ENCODE data around the gene NRDC. TPM values are rescaled to one million over a fixed set of nuclear protein-coding genes. Genes with fewer than 3 reads are reported as not detected.

Gene NRDC
- total and polyA plus RNA-seq, 9 donors: 46.1 to 121 (median 88.3) TPM

- Histone ChIP-seq H3K36me3 (no peaks in the 10 kb centered on the region), H3K9me3 (no peaks in the 10 kb centered on the region), H3K27me3 (no peaks in the 10 kb centered on the region), H3K4me3 (no peak overlapping the region), H3K27ac (no peak overlapping the region), H3K4me1 (ENCODE audit: insufficient read depth) (no peaks in the 10 kb centered on the region)
- TF ChIP-seq CTCF (IDR thresholded peaks at IDR 0.05) (no peak), POLR2A (IDR thresholded peaks at IDR 0.05) (no peak), EP300 (IDR thresholded peaks at IDR 0.05) (no peak)
- 84 to 93% (median 89%) methylated on average over 2 of the region's 2 CpGs for WGBS, 3 donors
- intact Hi-C loops (cut with DNase I): no loop called here
- no peak for DNase-seq
These were observed 122.2 kb downstream of the NRDC start for GRCh38 chr1:51756290-51756689.

- Histone ChIP-seq H3K4me1 (ENCODE audit: insufficient read depth) (no peaks in the 10 kb centered on the region), H3K27me3 (no peaks in the 10 kb centered on the region), H3K27ac (no peak overlapping the region), H3K4me3 (no peak overlapping the region), H3K36me3 (no peaks in the 10 kb centered on the region), H3K9me3 (no peaks in the 10 kb centered on the region)
- intact Hi-C loops (cut with DNase I): no loop called here
- DNase-seq: no peak
- no peak for TF ChIP-seq CTCF (IDR thresholded peaks at IDR 0.05)
- WGBS, 3 donors: 95 to 99% (median 97%) methylated on average over 7 of the region's 7 CpGs
These were observed 123.1 kb downstream of the NRDC start for GRCh38 chr1:51755437-51755836.

- Histone ChIP-seq H3K4me3 (no peak overlapping the region), H3K36me3 (no peaks in the 10 kb centered on the region), H3K27me3 (no peaks in the 10 kb centered on the region), H3K27ac (no peak overlapping the region), H3K9me3 (no peaks in the 10 kb centered on the region), H3K4me1 (ENCODE audit: insufficient read depth) (no peaks in the 10 kb centered on the region)
- intact Hi-C loops (cut with DNase I): no loop called here
- 95 to 98% (median 97%) methylated on average over 3 of the region's 3 CpGs for WGBS, 3 donors
- DNase-seq: no peak
- TF ChIP-seq EP300 (IDR thresholded peaks at IDR 0.05) (no peak), POLR2A (IDR thresholded peaks at IDR 0.05) (no peak), CTCF (IDR thresholded peaks at IDR 0.05) (no peak)
These were observed 123.9 kb downstream of the NRDC start for GRCh38 chr1:51754666-51755065.

- no peak for DNase-seq
- H3K27me3 ChIP-seq: no peaks in the 10 kb centered on the region
- H3K27ac ChIP-seq: no peak overlapping the region
- no peaks in the 10 kb centered on the region for H3K4me1 ChIP-seq (ENCODE audit: insufficient read depth)
- H3K9me3 ChIP-seq: no peaks in the 10 kb centered on the region
- intact Hi-C loops (cut with DNase I): no loop called here
- H3K36me3 ChIP-seq: no peaks in the 10 kb centered on the region
- no peak for TF ChIP-seq POLR2A (IDR thresholded peaks at IDR 0.05)
- no peak for TF ChIP-seq CTCF (IDR thresholded peaks at IDR 0.05)
- no peak for TF ChIP-seq EP300 (IDR thresholded peaks at IDR 0.05)
- H3K4me3 ChIP-seq: no peak overlapping the region
These were observed 124.6 kb downstream of the NRDC start for GRCh38 chr1:51753969-51754368.
